Naive thymus-derived CD8-positive, alpha-beta T cell (primary cell): ENCODE results near the gene BRME1. TPM values are rescaled to one million over a fixed set of nuclear protein-coding genes. Genes with fewer than 3 reads are reported as not detected.

Experiments
- ATAC-seq, 2 donors: fragments of 150-1000 bp; cut with Tn5 transposase in 1 of 2; sonication (Bioruptor Pico), chemical (Tn5 transposase) in 1 of 2; 1 replicate in 1 of 2; 2 replicates in 1 of 2; pipeline ENCODE4 v1.10.0; 2021; ENCODE audit warnings: mild to moderate bottlenecking in 2 of 2, moderate library complexity in 2 of 2
- POLR2A ChIA-PET: fragments of 350-600 bp; sonication (Branson Sonifier 250); formaldehyde crosslinking; loops from one replicate; lab custom pipeline; 2021; ENCODE audit warnings: antibody characterized with exemption; lab: Charles Lee
- DNase-seq, 10 donors: peaks; one replicate each; pipeline versions ENCODE4 v3.0.0 to v3.0.0-alpha.2; 2020 to 2022
- H3K27ac Mint-ChIP-seq, 10 donors: one replicate each; pipeline ENCODE4 v1.8.0; 2020 to 2022; ENCODE audit warnings: mild to moderate bottlenecking in 10 of 10, mixed read lengths in 10 of 10, moderate library complexity in 4 of 10, inconsistent platforms in 1 of 10
- H3K27me3 Mint-ChIP-seq, 5 donors: one replicate each; pipeline ENCODE4 v1.8.0; 2021 to 2022; ENCODE audit warnings: mixed read lengths in 5 of 5
- H3K36me3 Mint-ChIP-seq, 3 donors: one replicate each; pipeline ENCODE4 v1.8.0; 2020 to 2022; ENCODE audit warnings: mixed read lengths in 3 of 3, mild to moderate bottlenecking in 2 of 3, inconsistent platforms in 1 of 3
- H3K4me1 Mint-ChIP-seq, 4 donors: one replicate each; pipeline ENCODE4 v1.8.0; 2021 to 2022; ENCODE audit warnings: mixed read lengths in 4 of 4
- H3K4me3 Mint-ChIP-seq, 10 donors: one replicate each; pipeline ENCODE4 v1.8.0; 2020 to 2022; ENCODE audit warnings: mild to moderate bottlenecking in 10 of 10, mixed read lengths in 10 of 10, moderate library complexity in 6 of 10, inconsistent platforms in 1 of 10
- H3K9me3 Mint-ChIP-seq, 9 donors: one replicate each; pipeline ENCODE4 v1.8.0; 2020 to 2022; ENCODE audit warnings: mixed read lengths in 9 of 9, mild to moderate bottlenecking in 3 of 9, inconsistent platforms in 1 of 9, moderate library complexity in 1 of 9
- polyA plus RNA-seq, 3 donors: library from polyadenylated mRNA; unstranded; fragments of 300-500 nt; fragmentation: Illumina TruSeq; gene quantifications; one replicate each; pipeline ENCODE4 v1.2.3, GENCODE V29; 2021
- total RNA-seq, 8 experiments: library from RNA in 2 of 8; stranded (reverse) in 2 of 8; gene quantifications; one replicate each; pipeline ENCODE4 v1.2.3 and lab custom pipeline; 2021 to 2026

BRME1 gene
- total and polyA plus RNA-seq, 5 experiments from 2014 or later: 0.49 to 3.7 (median 0.94) TPM

DNA sequence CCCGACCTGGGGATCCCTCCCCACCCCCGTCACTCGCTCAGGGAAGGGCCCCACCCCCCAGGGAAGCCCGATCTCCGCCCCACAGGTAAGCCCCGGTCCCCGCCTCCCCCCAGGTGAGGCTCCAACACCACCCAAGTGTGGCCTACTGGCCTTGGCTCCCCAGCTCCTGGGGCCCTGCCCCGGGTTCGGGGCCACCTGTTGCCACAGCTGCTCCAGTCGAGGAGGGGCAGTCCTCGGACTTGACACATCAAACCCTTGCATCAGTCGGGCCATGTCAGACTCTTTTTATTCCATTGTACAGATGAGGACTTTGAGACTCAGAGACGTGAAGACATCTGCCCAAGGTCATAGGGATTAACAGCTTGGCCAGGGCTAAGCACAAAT lies 596 bp upstream of the BRME1 start:
- peak overlapping the region in 9 of 10 donors; percentile 36 to 86 (median 74) for H3K27ac Mint-ChIP-seq
- DNase-seq (peak in 2 of 10 donors; percentile 31 to 69), ATAC-seq (peak; percentile 43 to 49)
- peaks cover 8 to 26% (median 20%) of the 10 kb centered on the region in 4 donors for H3K4me1 Mint-ChIP-seq
- H3K36me3 Mint-ChIP-seq: peaks cover 0 to 19% (median 3%) of the 10 kb centered on the region in 3 donors
- no peaks in the 10 kb centered on the region for H3K27me3 Mint-ChIP-seq
- peak overlapping the region; percentile 75 to 89 (median 82) for H3K4me3 Mint-ChIP-seq
- no peaks in the 10 kb centered on the region for H3K9me3 Mint-ChIP-seq
- POLR2A ChIA-PET: interaction anchor here (0.6 to 1.8 kb wide), 5 partner anchors 13 to 125 kb away, joined by 3 to 7 read pairs (median 4); partner anchors contain the start of genes IL27RA and RFX1

DNA sequence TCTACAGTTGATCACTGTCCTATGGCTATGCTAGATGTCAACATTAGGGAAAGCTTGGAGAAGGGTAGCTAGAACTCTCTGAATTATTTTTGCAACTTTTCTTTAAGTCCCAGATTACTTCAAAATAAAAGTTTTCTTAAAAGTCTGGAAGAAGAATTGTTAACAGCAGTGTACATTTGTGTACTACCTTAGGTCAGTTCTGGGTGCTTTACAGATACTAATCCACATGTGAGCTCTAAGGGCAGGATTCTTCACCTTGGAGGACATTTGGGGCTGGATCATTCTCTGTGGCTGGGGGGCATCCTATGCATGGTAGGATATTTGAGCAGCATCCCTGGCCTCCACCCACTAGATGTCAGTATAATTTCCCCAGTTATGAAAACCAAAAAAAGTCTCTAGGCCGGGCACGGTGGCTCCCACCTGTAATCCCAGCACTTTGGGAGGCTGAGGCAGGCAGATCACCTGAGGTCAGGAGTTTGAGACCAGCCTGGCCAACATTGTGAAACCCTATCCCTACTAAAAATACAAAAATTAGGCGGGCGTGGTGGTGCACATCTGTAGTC lies 2.8 kb downstream of the BRME1 start:
- peaks cover 0 to 2% (median 0%) of the 10 kb centered on the region in 3 donors for H3K36me3 Mint-ChIP-seq
- POLR2A ChIA-PET: interaction anchor here (1.1 to 1.6 kb wide), 3 partner anchors 20 to 129 kb away, joined by 3 to 7 read pairs (median 6); partner anchors contain the start of gene IL27RA
- no peak for ATAC-seq
- DNase-seq: peak in 3 of 10 donors; percentile 28 to 40 (median 34)
- H3K4me1 Mint-ChIP-seq: peaks cover 8 to 26% (median 20%) of the 10 kb centered on the region in 4 donors
- H3K27ac Mint-ChIP-seq: peak overlapping the region in 3 of 10 donors; percentile 5 to 62 (median 11)
- no peaks in the 10 kb centered on the region for H3K9me3 Mint-ChIP-seq
- H3K27me3 Mint-ChIP-seq: no peaks in the 10 kb centered on the region
- H3K4me3 Mint-ChIP-seq: peak overlapping the region in 1 of 10 donors; percentile 54

DNA sequence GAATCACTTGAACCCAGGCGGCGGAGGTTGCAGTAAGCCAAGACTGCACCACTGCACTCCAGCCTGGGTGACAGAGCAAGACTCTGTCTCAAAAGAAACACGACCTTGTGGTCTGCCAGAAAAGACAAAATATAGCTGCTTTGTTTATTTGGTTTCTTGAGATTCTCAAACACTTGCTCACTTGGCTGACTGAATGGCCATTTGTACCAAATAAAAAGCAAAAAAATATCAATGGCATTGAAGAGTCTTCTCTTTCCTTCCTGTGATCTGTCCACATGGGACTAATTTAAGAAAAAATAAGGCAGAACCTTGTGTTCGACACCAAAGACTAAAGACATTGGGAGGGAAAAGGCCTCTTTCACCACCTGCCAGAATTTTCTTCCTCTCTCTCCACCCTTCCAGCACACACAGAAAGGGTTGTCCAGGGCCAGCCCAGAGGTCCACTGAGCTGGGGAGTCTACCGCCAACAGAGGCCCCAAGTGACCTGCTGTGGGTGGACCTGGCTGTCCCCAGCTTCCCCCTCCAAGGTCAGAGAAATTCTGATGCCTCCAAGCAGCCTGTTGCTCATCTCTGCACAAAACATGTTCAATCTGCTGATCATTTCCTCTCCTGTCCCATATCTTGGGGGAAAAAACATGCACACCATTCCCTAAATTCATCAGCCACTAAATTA lies 5.9 kb downstream of the BRME1 start:
- H3K27me3 Mint-ChIP-seq: no peaks in the 10 kb centered on the region
- H3K4me1 Mint-ChIP-seq: peaks cover 0 to 9% (median 4%) of the 10 kb centered on the region in 4 donors
- ATAC-seq (no peak), DNase-seq (no peak)
- H3K4me3 Mint-ChIP-seq: no peak overlapping the region
- no peak overlapping the region for H3K27ac Mint-ChIP-seq
- H3K36me3 Mint-ChIP-seq: no peaks in the 10 kb centered on the region
- POLR2A ChIA-PET: interaction anchor here (1.0 to 1.2 kb wide), 2 partner anchors 99 to 181 kb away, joined by 3 read pairs; no protein-coding TSS in a partner anchor
- H3K9me3 Mint-ChIP-seq: no peaks in the 10 kb centered on the region

DNA sequence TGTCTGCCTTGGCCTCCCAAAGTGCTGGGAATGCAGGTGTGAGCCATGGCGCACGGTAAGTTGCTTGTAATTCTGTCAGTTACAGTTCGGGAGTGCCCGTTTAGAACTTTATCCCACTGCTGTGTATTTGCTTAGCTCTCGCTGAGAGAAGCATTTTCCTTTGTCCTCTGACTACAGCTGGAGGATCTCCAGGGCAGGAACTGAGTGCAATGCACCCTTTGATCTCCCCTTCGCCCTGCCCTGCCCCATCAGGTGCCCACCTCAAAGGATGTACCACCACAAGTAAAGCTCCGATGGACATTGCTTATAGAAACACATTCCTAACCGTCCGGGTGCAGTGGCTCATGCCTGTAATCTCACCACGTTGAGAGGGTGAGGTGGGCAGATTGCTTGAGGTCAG lies 6.5 kb downstream of the BRME1 start:
- peak overlapping the region in 1 of 10 donors; percentile 76 for H3K27ac Mint-ChIP-seq
- POLR2A ChIA-PET: interaction anchor here (0.7 to 1.2 kb wide), 3 partner anchors 53 to 182 kb away, joined by 3 read pairs; no protein-coding TSS in a partner anchor
- ATAC-seq: no peak
- H3K9me3 Mint-ChIP-seq: no peaks in the 10 kb centered on the region
- no peaks in the 10 kb centered on the region for H3K27me3 Mint-ChIP-seq
- no peak for DNase-seq
- H3K36me3 Mint-ChIP-seq: no peaks in the 10 kb centered on the region
- H3K4me3 Mint-ChIP-seq: no peak overlapping the region
- peaks cover 0 to 5% (median 2%) of the 10 kb centered on the region in 4 donors for H3K4me1 Mint-ChIP-seq

DNA sequence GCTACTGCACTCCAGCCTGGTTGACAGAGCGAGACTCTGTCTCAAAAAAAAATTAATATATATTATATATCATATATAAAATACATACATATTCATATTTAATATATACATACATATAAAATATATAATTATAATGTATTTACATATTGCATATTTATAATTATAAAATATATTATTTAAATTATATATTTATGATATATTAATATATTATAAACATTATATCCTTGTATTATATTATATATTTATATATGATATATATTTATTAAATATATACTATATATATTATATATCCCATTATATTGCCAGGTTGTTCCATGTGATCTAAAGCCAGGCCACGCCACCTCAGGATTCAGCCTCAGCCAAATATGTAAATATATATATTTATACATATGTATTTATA lies 9.7 kb downstream of the BRME1 start:
- Mint-ChIP-seq H3K27ac (no peak overlapping the region), H3K36me3 (no peaks in the 10 kb centered on the region), H3K9me3 (no peaks in the 10 kb centered on the region), H3K4me3 (no peak overlapping the region), H3K27me3 (no peaks in the 10 kb centered on the region), H3K4me1 (no peaks in the 10 kb centered on the region)
- ATAC-seq (no peak), DNase-seq (no peak)
- POLR2A ChIA-PET: interaction anchor here (0.6 kb wide), 1 partner anchor 1564 kb away, joined by 4 read pairs; no protein-coding TSS in a partner anchor

DNA sequence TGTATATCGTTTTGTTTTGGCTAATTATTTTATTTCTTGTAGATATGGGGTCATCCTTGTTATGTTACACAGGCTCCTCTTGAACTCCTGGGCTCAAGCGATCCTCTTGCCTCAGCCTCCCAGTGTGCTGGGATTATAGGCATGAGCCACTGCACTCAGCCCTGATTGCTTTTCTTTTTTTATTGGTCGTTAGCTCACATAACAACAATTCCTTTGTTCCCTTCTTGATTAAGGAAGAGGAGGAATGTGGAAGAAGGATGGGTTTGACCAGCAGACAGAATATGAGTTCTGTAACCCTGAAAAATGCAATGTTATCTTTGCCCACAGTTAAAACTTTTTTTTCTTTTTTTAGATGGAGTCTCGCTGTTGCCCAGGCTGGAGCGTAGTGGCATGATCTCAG lies 11.4 kb downstream of the BRME1 start:
- ATAC-seq: no peak
- H3K36me3 Mint-ChIP-seq: no peaks in the 10 kb centered on the region
- H3K27ac Mint-ChIP-seq: no peak overlapping the region

DNA sequence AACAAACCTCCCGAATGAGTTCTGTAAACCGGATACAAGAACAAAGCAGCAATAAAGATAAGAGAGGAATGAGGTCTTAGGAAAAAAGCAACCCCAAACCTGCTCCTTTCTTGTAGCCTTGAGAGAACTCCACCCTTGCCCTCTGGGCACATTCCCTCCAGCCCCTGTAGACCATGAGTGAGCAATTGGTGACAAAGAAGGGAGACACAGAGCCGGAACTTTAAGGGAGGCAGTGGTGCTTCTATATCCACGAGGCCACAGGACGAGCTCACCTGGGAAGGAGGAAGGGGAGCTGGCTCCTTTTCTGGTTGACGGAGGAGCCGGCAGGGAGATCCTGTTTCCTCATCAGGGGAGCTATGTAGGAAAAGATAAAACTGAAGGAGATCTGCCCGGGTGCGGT lies 13.0 kb downstream of the BRME1 start:
- POLR2A ChIA-PET: interaction anchor here (1.2 to 1.3 kb wide), 2 partner anchors 8 to 13 kb away, joined by 3 read pairs; partner anchors contain the start of genes BRME1 and CC2D1A
- Mint-ChIP-seq H3K27ac (no peak overlapping the region), H3K9me3 (no peaks in the 10 kb centered on the region), H3K4me3 (no peak overlapping the region), H3K36me3 (no peaks in the 10 kb centered on the region), H3K27me3 (no peaks in the 10 kb centered on the region), H3K4me1 (no peaks in the 10 kb centered on the region)
- DNase-seq: no peak
- no peak for ATAC-seq

More for the DNA sequence above, 11.4 kb downstream of the BRME1 start:
- POLR2A ChIA-PET: no interaction called here
- H3K4me3 Mint-ChIP-seq: no peak overlapping the region
- no peaks in the 10 kb centered on the region for H3K4me1 Mint-ChIP-seq
- no peak for DNase-seq
- H3K27me3 Mint-ChIP-seq: no peaks in the 10 kb centered on the region
- no peaks in the 10 kb centered on the region for H3K9me3 Mint-ChIP-seq

DNA sequence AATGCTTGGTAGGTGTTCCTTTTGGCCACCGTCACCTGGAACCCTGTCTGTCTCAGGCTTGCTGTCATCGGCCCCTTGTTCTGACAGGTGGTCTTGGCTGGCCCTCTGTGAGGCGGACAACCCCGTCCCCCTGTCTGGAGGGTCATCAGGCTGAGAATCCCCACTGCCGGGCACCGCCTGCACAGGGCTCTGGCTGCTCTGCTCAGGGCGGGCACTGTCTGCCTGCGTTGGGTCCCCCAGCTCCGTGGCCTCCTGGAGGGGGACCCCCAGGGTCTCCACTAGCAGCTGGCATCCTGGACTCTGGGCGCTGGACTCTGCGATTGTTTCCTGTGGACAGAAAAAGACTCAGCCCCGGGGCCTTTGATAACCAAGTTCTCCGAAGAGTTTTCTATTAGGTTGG lies 15.8 kb downstream of the BRME1 start:
- peak overlapping the region in 1 of 10 donors; percentile 27 for H3K27ac Mint-ChIP-seq
- no peaks in the 10 kb centered on the region for H3K27me3 Mint-ChIP-seq
- peaks cover 0 to 21% (median 8%) of the 10 kb centered on the region in 4 donors for H3K4me1 Mint-ChIP-seq
- ATAC-seq: no peak
- no peak for DNase-seq
- H3K4me3 Mint-ChIP-seq: no peak overlapping the region
- H3K36me3 Mint-ChIP-seq: no peaks in the 10 kb centered on the region
- POLR2A ChIA-PET: no interaction called here
- H3K9me3 Mint-ChIP-seq: no peaks in the 10 kb centered on the region

DNA sequence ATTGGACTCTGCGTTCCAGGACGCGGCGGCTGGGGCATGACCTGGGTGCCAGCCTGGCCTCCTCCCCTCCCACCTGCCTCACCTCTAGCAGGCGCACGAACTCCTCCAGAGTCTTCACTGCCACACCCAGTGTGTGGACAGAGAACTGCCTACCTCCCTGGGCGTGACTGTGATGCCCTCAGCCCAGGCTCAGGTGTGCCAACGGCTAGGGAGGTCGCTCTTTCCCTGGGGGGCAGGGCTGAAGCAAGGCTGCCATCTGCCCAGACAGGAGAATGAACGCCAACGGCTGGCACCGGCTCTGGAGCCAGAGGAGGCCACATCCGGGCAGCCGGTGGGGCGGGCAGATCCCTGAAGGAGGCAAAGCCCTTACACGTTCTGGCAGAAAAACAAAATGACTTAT lies 17.6 kb downstream of the BRME1 start:
- no peaks in the 10 kb centered on the region for H3K9me3 Mint-ChIP-seq
- POLR2A ChIA-PET: no interaction called here
- no peak for DNase-seq
- peaks cover 3 to 27% (median 19%) of the 10 kb centered on the region in 4 donors for H3K4me1 Mint-ChIP-seq
- peak overlapping the region in 1 of 10 donors; percentile 25 for H3K27ac Mint-ChIP-seq
- no peaks in the 10 kb centered on the region for H3K36me3 Mint-ChIP-seq
- no peak overlapping the region for H3K4me3 Mint-ChIP-seq
- no peak for ATAC-seq
- H3K27me3 Mint-ChIP-seq: no peaks in the 10 kb centered on the region

DNA sequence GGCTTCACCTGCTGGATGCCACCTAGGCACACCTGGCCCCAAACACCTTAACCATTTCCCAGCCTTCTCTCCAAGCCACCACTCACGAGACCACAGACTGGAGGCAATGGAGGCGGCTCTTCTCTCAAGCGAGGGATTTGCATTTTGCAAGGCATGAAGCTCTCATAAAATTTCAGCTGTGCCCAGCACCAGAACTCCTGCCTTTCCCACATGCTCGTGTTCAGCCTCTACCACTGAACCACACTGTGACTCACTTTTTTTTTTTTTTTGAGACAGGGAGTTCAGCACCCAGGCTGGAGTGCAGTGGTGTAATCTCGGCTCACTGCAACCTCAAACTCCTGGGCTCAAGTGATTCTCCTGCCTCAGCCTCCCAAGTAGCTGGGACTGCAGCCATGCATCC lies 18.4 kb downstream of the BRME1 start:
- H3K36me3 Mint-ChIP-seq: no peaks in the 10 kb centered on the region
- H3K4me3 Mint-ChIP-seq: peak overlapping the region in 1 of 10 donors; percentile 57
- ATAC-seq (no peak), DNase-seq (no peak)
- H3K27ac Mint-ChIP-seq: peak overlapping the region in 3 of 10 donors; percentile 21 to 92 (median 49)
- H3K27me3 Mint-ChIP-seq: no peaks in the 10 kb centered on the region
- peaks cover 3 to 31% (median 26%) of the 10 kb centered on the region in 4 donors for H3K4me1 Mint-ChIP-seq
- H3K9me3 Mint-ChIP-seq: no peaks in the 10 kb centered on the region
- POLR2A ChIA-PET: no interaction called here

DNA sequence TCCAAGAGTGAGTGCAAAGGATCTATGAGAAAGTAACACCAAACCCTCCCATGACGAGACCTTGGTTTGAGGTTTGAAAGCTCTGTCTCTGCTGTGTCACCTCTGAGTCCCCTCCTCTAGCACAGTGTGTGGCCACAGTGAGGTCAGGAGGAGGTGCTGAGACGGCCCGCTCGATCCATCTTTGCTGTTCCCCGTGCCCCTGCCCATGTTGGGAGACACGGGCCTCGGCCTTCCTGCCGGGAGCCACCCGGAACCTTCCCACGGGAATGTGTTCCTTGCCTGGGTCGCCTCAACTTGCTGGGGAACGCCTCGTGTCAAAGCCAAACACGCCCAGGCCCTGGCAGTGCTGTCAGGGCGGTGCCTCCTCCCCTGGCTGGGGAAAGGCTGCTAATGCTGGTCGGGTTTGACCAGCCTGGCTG lies 18.9 kb downstream of the BRME1 start:
- no peak for ATAC-seq
- H3K27ac Mint-ChIP-seq: peak overlapping the region in 1 of 10 donors; percentile 92
- H3K4me1 Mint-ChIP-seq: peaks cover 3 to 36% (median 31%) of the 10 kb centered on the region in 4 donors
- H3K4me3 Mint-ChIP-seq: peak overlapping the region in 1 of 10 donors; percentile 57
- no peaks in the 10 kb centered on the region for H3K27me3 Mint-ChIP-seq
- no peaks in the 10 kb centered on the region for H3K9me3 Mint-ChIP-seq
- peak in 1 of 10 donors; percentile 58 for DNase-seq
- POLR2A ChIA-PET: interaction anchor here (0.7 kb wide), 2 partner anchors 617 to 1095 kb away, joined by 3 read pairs; no protein-coding TSS in a partner anchor
- H3K36me3 Mint-ChIP-seq: no peaks in the 10 kb centered on the region

DNA sequence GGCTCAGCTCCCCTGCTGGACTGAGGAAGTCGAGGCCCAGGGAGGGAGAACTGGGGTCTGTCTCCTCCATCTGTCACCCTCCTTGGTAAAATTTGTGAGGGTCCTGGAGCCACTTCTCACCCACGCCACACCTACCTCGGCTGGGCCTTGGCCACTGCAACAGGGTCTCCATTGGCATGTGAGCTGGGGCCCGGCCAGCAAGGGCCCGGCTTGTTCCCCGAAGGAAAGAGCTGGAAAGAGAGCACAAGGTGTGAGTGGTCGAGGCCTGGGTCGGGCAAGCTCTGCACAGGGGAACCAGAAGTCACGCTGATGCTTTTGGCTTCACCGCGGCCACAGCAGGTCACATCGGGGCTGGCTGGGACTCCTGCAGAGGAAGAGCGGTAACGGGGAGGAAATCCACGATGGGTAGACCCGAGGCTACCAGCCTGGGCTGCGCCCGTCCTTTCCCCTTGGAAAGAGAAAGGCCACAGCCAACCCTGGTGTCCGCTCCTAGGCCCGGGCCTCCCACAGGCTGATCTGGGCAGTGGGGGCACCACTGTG lies 20.0 kb downstream of the BRME1 start:
- peak overlapping the region in 7 of 10 donors; percentile 12 to 72 (median 36) for H3K4me3 Mint-ChIP-seq
- DNase-seq (no peak), ATAC-seq (peak; percentile 16 to 37)
- no peaks in the 10 kb centered on the region for H3K27me3 Mint-ChIP-seq
- peak overlapping the region in 3 of 10 donors; percentile 15 to 92 (median 67) for H3K27ac Mint-ChIP-seq
- POLR2A ChIA-PET: interaction anchor here (0.6 to 1.4 kb wide), 2 partner anchors 163 to 632 kb away, joined by 3 to 5 read pairs; partner anchors contain the start of gene DNAJB1
- peaks cover 5 to 47% (median 42%) of the 10 kb centered on the region in 4 donors for H3K4me1 Mint-ChIP-seq
- no peaks in the 10 kb centered on the region for H3K36me3 Mint-ChIP-seq
- no peaks in the 10 kb centered on the region for H3K9me3 Mint-ChIP-seq
